Measurements from ENCODE around the gene GRK2.

GRK2 gene

DNA sequence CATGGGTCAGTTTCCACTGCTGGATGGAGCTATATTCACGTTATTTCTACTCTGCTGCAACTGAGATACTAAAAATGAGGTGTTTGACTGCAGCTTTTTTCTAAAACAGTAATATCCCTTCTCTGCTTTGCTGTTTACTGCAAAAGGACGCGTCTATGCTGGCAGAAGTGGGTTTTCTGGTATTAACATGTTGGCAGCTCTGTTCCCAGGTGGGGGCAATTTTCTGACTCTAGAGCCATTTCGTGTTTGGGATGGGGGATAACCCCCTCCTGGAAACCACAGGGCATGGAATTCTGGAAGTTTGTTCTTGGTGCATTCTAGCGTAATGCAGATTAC is 4.9 kb downstream of the GRK2 start:
- no peak for DNase-seq

DNA sequence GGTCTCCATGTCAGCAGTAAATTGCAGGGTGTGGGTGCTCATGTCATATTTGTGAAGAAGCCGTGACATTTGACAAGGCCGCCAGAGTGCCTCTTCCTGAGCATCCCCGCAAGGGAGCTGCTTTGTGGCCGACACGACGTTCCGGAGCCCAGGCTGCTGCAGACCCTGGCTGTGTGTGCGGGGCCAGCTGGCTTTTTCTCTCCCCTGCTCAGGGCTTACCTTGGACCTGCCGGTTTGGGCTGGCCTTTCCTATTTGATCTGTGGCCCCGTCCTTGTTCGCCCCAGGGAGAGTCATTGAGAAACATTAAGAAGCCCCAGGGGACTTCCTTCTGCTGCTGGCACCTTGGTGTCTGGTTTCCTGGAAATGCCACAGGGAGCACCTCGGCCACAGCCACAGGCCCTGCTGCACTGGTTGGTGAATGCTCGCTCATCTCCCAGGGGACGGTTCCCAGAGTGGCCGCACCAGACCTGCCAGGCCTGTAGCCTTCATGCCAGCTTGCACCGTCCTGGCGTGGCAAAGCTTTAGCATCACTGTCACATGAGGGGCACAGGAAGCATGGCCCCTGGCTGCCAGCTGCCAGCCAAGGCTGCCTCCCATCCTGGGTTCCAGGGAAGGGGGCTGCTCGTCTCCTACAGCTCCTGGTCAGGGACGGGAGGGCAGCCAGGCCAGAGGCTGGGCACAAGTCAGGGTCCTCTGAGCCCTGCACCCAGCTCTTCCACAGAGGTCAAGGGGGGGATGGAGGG is 5.4 kb downstream of the GRK2 start:
- peak; percentile 33 for DNase-seq

DNA sequence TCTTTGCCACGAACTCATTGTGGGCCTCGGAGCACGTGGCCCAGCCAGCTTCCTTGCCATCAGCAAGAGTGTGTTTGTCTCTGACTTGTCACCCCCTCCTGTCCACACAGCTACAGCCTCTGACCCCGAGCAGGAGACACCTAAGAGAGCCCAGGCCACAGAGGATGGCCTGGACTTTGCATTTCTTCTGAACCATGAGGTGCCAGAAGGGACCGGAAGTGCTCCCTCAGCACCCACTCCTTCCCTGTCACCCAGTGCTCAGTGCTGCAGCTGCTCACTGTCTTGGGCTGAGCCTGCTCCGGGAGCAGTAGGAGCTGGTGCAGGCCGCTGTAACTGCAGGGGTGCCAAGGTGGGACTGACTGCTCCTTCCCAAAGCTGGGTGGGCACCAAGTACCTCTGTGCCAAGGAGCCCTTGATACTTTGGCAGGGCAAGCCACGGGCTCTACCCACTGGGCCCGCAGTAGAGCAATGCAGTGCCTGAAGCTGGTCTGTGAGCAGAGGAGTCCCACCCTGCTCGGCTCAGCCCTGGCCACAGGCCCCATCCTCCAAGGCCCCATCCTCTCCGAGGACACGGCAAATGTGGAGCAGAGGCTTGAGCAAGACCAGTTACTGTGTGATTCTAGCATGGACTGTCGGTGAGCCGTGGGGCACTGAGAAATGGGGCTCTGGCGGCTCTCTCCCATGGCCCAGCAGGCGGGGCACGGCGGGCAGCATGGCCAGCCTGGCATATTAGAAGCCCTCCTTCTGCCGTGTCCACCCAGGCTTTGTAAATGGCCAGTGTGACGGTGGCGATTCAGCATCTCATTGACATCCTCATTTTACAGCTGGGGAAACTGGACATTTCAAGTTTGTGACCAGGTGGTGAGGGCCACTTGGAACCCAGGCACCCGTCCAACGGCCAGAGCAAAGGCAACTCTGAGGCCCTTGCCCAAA is 6.3 kb downstream of the GRK2 start:
- DNase-seq, result peak; percentile 24

DNA sequence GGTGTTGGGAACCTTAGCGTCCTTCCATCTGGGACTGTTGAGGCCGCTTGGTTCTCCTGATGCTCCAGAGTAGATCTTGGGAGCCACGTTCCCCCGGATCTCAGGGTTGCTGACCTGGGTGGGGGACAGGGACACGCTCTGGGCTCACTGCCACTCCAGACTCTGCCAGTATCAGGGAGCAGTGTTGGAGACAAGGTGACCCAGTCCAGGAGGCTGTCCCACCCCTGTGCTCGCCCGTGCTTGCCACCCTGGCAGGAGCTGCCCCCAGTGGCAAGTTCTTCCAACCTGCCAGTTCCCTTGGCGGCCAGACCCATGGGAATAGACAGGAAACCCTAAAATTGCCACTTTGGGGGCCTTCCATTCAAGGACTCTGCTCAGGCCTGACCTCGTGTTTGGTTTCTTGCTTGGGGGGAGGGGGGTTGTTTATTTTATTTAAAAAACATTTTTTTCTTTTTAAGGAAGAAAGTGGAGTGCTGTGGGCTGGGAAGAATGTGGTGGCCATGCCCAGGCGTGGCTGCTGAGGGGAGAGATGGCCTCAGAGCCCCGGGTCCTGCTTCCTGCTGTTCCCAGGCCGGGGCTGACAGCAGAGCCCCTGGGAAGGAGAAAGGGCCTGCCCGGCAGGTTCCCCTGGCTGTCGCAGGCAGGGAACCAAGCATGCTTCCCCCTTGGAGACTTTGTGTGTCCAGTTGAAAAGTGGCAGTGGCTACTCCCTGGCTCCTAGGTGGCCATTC is 7.2 kb downstream of the GRK2 start:
- DNase-seq, result peak; percentile 41

DNA sequence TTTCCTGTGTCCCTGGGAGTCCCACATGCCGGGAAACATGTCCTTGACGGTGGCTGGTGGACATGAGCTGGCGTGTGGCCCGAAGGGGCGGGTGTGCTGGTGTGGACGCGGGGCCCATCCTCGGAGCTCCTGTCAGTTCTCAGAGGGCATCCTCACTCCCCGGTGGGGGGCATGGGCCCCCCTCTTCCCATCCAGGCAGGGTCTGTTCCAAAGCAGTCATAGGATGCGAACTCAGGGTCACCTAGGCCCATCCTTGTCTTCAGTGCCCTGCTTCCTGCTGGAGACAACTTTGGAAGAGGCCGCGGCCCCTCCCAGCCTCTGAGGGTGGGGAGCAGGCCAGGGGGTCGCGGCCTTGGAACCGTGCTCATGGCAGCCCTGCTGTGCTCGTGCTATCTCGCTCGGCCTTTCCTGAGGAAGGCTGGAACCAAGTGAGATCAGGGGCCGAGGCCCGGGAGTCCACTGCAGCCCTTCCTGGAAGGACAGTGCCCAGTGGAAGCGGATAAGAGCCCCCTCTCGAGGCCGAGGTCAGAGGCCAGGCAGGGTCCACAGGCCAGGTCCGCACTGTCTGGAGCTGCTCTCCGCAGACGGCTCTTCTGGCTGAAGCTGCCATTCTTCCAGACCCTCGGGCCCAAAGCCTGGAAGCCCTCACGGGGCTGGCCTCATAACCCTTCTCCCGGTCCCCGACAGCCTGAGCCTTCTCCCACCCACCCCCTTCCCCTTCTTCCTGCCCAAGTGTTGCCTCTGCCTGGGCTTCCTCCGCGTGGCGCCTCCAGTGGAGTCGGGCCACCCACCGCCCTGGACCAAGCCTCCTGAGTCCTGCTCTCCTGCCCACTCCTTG is 8.7 kb downstream of the GRK2 start:
- DNase-seq, result no peak

DNA sequence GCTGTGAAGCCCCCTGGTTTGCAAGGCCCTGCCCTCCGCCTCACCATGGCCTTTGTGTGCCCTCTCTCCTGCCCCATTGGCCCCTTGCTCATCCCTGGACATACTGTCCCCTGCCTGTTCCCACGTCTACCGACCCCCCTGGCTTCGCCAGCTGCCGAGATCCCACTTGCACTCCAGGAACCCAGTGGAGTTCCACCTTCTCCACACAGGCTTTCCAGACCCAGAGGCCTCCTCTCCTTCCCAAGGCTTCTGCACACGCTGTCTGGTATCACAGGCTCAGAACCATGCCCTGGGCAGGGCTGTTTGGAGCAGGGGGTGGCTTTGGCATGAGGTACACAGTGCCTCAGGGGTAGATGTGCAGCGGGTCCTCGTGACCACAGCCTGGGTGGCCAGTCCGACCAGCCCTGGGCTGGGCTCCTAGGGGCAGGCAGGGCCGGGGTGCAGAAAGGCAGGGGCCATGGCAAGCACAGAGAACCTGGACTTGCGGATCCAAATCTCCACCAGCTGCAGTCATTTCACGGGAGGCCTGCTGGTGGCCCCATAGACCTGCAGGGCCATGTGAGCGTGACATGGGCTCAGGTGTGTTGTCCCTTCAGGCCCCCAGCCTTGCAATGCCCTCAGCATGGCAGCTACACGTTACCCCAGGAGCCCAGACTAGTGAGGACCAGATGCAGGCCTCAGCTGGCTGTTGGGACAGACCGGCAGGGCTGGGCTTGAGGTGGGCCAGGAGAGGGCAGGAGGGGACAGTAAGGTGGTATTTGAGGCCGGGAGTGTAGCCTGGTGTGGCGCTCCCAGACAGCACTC is 9.5 kb downstream of the GRK2 start:
- no peak for DNase-seq

DNA sequence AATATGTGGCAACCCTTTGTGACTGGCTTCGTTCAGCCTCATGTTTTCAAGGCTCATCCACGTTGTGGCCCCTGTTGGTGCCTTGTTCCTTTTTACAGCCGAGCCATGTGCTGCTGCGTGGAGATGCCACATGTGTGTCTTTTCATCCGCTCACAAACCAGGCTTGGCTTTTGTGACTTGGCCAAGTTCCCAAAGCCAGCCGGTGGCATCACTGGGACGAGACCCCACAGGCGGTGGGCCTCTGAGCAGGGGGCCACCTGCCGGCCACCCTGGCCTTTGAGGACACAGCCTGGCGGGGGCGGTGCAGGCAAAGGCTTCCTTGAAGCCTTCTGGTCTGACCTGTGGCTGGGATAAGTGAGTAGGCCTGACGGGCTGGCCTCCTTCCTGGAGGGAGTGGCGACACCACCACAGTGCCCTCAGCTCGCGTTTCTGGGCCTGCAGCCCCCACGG is 10.5 kb downstream of the GRK2 start:
- peak; percentile 73 for DNase-seq

DNA sequence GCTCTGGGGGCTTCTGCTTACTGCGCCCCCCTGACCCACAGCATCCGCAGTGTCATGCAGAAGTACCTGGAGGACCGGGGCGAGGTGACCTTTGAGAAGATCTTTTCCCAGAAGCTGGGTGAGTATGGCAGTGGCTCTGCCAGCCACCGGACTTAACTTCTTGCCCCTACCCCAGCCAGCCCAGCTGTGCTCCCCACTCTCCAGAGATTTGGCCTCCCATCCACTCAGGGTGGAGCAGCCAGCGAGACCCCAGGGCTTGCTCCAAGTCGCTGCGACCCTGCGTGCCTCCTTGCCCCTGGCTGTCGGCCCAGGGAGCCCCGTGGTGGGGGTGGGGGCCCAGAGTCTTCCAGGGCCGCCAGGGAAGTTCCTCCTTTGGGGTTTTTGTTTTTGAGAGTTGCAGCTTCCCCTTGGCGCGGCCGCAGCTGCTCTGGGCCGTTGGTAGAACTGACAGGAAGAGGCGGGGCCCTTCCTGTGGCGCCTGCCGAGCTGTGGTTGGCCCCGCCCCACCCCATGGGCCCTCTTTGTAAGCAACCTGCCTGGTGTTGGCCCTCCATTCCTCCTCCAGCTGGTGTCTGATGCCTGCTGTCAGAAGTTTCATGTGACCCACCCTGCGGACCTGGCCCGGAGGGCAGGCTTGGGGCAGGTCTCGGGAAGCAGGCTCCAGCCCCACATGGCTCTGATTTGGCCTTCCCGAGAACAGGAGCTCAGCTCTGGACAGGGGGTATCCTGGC is 11.1 kb downstream of the GRK2 start:
- DNase-seq, result peak; percentile 89

DNA sequence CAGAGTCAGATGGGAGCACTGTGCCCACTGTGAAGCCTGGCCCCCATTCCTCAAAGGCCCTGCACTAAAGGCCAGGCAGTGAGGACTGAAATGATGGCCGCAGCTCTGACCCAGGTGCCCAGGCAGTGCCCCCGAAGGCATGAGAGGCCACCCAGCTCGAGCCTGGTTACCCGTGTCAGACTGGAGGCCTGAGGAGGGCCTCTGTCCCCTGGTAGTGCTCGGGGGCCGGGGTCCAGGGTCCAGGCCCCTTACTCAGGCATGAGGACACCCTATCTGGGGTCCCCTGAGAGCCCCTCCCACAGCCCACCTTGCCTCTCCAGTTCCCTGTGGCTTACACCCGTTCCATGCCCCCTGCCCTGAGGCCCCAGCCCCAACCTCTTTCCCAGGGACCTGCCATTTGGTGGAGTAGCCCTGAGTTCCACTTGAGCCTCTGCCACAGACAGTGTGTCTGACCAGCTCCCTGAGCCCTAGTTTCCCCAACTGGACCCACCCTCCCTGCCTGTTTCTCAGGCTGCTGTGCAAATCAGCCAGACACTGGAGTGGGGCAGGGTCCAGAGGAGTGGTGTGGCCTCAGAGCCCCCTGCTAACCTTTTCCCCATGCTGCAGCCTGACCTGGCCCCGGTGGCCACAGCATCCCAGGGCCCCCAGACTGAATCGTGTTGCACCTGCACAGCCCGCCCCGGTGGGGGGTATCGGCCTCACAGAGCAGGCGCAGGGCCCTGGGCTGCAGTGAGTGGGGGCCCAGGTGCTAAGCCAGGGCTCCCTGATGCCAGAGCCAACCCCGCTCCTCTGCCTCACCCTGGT is 12.1 kb downstream of the GRK2 start:
- no peak for DNase-seq

DNA sequence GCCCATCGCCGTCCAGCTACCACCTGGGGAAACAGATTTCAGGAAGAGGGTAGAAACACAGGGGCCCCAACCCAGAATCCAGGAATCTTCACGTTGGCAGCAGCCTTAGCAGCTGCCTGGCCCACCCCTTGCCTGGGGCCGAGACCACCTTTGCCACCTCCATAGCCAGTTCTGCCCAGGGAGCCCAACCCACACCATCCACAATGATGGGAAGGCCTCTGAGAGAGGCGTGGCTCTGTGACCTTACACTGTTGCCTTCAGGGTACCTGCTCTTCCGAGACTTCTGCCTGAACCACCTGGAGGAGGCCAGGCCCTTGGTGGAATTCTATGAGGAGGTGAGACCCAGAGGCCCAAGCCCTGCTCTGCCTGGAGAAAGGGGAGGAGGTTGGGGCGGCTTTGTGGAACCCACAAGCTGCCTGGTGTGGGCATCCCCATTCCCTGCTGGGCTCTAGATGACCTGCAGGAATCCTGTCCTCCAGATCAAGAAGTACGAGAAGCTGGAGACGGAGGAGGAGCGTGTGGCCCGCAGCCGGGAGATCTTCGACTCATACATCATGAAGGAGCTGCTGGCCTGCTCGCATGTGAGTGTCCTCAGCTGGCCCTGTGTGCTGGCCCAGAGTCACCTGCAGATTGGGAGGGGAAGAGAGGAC is 12.8 kb downstream of the GRK2 start:
- DNase-seq, result peak; percentile 18

DNA sequence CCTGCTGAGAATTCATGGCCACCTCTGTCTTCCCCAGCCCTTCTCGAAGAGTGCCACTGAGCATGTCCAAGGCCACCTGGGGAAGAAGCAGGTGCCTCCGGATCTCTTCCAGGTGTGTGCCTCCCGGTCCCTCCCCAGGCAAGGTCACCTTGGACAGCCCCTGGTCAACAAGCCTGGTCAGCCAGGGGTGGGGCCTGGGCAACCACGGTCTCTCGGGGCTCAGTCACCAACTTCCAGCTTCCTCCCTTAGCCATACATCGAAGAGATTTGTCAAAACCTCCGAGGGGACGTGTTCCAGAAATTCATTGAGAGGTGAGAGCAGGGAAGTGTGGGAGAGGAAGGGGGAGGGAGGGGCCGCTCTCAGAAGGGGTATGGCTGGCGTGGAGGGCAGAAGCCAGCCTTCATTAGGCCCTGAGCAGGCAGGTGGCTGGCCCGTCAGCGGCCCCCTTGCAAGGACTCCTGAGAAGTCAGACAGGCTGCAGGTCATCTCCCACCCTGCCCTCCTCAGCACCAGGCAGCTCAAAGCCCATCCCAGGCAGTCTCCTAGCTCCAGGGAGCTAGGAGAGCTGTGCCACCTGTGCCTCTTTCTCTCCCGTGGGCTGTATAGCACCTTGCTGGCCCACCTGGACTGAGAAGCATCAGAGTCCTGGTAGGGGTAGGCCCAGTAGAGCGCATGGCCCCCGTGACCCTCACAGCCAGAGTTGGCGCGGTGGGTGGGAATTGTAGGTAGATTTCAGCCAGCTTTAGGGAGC is 13.5 kb downstream of the GRK2 start:
- peak; percentile 18 for DNase-seq

DNA sequence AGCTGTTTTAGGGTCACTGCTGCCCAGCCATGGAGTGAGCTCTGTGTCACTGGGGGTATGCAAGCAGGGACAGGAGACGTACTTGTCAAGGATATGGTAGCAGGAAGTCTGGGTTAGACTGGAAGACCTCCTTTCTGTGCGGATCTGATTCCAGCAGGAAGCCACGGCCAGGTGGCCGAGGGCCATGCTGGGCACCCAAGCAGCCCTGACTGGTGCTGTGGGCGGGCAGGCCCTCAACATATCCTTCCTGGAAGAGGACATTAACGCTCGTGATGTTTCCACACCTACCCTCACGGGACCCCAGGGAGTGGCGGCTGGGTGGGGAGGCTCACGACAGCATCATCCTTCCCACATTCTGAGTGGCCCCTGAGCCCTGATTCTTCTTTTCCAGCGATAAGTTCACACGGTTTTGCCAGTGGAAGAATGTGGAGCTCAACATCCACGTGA is 14.1 kb downstream of the GRK2 start:
- peak; percentile 32 for DNase-seq

DNA sequence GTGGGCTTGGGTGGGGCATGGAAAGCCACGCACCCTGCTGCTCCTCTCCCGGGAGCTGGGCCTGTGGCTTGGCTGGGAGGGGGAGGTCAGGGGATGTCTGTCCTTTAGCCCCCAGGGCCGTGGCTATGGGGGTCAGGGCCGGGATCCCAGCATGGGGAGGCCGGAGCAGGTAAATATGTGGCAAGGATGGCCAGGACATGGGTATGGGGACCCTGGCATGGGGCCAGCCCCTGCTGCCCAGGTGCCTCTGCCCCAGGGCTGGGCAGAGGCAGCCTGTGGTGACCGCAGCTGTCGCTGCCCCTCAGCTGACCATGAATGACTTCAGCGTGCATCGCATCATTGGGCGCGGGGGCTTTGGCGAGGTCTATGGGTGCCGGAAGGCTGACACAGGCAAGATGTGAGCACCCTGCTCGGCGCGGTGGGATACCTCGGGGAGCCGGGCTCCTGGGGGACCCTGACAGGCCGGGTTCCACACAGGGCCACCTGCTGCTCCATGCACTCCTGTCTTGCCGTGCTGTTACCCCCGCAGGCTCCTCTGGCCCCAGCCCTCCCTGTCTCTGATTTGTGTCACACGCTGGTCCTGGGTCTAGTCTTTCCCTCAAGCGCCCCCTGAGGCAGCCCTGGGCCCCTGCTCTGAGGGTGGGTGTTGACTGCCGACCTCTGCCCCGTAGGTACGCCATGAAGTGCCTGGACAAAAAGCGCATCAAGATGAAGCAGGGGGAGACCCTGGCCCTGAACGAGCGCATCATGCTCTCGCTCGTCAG is 14.7 kb downstream of the GRK2 start:
- DNase-seq, result peak; percentile 42

DNA sequence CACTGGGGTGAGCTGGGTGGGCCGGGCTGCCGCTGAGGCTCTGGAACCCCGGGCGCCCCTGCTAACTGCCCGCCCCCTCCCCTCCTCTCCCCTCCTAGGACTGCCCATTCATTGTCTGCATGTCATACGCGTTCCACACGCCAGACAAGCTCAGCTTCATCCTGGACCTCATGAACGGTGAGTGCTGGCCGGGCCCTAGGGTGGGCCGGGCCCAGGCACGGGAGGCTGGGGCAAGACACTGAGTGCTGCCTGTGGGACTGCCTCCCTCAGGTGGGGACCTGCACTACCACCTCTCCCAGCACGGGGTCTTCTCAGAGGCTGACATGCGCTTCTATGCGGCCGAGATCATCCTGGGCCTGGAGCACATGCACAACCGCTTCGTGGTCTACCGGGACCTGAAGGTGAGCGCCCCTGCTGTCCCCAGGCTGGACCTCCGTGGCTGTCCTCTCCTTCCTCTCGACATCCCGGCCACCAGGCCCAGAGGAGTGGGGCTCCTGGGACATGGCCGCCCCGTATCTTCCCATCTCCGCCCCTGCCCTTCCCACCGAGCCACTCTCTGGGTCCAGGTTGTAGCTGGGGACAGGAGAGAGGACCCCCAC is 15.4 kb downstream of the GRK2 start:
- DNase-seq, result peak; percentile 13

DNA sequence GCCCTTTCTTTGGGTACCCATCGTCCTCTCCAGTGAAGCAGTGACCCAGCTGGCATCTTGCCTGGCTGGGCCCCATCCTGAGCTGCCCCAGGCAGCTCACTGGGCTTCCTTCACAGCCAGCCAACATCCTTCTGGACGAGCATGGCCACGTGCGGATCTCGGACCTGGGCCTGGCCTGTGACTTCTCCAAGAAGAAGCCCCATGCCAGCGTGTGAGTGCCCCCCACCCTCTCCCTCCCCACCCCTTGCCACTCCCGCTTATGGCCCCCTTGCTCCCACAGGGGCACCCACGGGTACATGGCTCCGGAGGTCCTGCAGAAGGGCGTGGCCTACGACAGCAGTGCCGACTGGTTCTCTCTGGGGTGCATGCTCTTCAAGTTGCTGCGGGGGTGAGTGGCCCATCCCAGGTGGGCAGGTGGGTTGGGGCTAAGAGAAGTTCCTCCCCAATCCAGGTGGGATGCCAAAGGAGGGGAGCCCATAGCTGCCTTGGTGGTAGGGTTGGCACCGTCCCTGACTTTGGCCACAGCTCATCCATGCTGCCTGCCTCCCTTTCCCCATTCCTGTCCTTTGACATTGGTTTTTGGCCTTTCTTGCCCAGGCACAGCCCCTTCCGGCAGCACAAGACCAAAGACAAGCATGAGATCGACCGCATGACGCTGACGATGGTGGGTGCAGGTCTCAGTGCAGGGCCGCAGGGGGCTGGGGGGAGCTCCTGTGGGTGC is 16.0 kb downstream of the GRK2 start:
- peak; percentile 24 for DNase-seq

DNA sequence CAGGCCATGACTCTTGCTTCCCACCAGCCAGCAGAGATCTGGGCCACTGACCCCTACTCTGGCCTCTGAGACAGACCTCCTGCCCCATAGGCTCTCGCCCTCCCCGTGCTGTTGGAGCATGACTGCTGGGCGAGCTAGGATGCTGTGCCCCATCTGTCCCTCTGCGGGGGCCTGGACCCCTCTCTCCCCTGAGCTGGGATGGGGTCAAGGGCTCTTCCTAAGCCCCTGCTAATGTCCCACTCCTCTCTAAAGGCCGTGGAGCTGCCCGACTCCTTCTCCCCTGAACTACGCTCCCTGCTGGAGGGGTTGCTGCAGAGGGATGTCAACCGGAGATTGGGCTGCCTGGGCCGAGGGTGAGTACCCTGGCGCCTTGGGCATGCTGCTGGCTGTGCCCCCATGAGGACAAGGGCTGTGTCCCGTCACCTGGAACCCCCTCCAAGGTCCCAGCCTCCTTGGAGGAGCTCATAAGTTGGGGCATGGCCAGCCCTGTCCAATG is 16.7 kb downstream of the GRK2 start:
- DNase-seq, result no peak
